ENCODE data around the gene PPA2.
A peak's percentile ranks its signal among the peaks of the same experiment; 100 is the strongest.

PPA2 gene

GRCh38 chr4:105473324-105474098 is at the start of gene PPA2:
PPA2 (minus strand) TSS chr4:105474062; CDS start chr4:105474050, 12 bp downstream.
- H3K4me3 ChIP-seq (ENCODE audit: low read length): peak within 1 kb of the TSS; percentile 82
- DNase-seq (ENCODE audit: low read depth): peak; percentile 94
- TF ChIP-seq CTCF (IDR thresholded peaks at IDR 0.05; ENCODE audit: insufficient read depth, low read depth, low read length, missing control alignments): no peak

DNA sequence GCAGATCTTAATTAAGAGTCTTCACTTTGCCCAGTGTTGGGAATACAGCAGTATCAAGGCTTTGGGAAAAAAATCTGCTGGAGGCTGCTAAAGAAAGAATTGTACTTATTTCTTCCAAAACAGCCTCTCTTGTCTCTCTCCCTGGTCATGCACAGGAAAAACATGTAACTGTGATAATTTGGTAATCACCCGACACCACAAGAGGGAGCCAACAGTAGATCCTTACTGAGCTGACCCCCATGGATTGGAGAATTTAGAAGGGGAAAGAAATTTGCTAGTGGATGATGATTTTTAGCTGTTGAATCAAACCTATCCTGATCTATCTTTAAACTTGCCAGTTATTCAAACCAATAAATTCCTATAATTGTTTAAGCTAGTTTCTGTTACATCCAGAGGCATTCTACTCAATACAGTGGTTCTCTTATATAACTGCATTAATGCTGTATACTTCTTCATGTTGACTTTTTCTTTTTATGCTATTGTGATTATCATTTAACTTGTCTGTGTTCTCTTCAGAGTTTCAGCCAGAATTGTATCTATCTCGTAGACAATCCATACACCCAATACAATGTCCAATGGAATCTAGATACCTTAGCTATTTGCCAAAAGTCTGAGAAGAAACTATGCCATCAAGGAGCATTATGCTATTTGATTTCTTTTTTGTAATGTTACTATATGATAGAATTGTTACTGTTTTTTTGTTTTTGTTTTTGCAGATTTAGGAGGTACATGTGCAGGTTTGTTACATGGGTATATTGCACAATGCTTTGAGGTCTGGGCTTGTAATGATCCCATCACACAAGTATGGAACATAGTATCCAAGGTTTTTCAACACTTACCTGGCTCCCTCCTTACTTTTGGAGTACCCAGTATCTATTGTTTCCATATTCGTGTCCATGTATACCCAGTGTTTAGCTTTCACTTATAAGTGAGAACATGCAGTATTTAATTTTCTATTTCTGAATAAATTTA is 47.2 kb upstream of the PPA2 start:
- peak; percentile 82 for TF ChIP-seq CTCF (IDR thresholded peaks at IDR 0.05; ENCODE audit: insufficient read depth, low read depth, low read length, missing control alignments)
- no peak overlapping the region for H3K4me3 ChIP-seq (ENCODE audit: low read length)
- DNase-seq (ENCODE audit: low read depth): peak; percentile 61

- no peak for TF ChIP-seq CTCF (IDR thresholded peaks at IDR 0.05; ENCODE audit: insufficient read depth, low read depth, low read length, missing control alignments)
- DNase-seq (ENCODE audit: low read depth): peak; percentile 12
- no peak overlapping the region for H3K4me3 ChIP-seq (ENCODE audit: low read length)
Observed at GRCh38 chr4:105510245-105510644, 36.4 kb upstream of the PPA2 start.

GRCh38 chr4:105509714-105510113 is 35.9 kb upstream of the PPA2 start:
- TF ChIP-seq CTCF (IDR thresholded peaks at IDR 0.05; ENCODE audit: insufficient read depth, low read depth, low read length, missing control alignments): no peak
- no peak overlapping the region for H3K4me3 ChIP-seq (ENCODE audit: low read length)
- DNase-seq (ENCODE audit: low read depth): no peak

GRCh38 chr4:105509291-105509690 is 35.4 kb upstream of the PPA2 start:
- no peak for TF ChIP-seq CTCF (IDR thresholded peaks at IDR 0.05; ENCODE audit: insufficient read depth, low read depth, low read length, missing control alignments)
- DNase-seq (ENCODE audit: low read depth): no peak
- no peak overlapping the region for H3K4me3 ChIP-seq (ENCODE audit: low read length)

DNA sequence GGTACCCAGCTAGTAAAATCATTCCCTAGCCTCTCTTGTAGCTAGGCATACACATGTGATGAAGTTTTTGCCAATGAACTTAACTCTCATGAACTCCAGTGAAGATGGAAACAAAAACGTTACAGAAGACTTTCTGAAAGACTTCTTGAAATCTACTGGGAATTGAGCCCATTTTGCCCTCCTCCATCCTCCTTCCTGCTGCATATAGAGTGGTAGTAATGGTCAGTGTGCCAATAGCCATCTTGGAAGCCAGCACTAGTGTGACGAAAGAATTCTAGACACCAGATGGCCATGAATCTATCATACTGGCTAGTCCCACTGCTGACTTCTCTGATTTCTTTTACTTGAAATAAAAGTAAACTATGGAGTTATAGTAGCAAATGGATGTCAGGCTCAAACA is 30.9 kb upstream of the PPA2 start:
- no peak for TF ChIP-seq CTCF (IDR thresholded peaks at IDR 0.05; ENCODE audit: insufficient read depth, low read depth, low read length, missing control alignments)

More for the DNA sequence above, 30.9 kb upstream of the PPA2 start:
- no peak overlapping the region for H3K4me3 ChIP-seq (ENCODE audit: low read length)
- DNase-seq (ENCODE audit: low read depth): no peak
